OCI-LY3 (cell line): ENCODE data around the gene STPG1.

Experiments used
- H2AFZ ChIP-seq: fragments of 200-600, 300-600 bp; shearing (Covaris generic); 2 replicates; pipeline ENCODE4 v1.6.0; 2014; ENCODE audit warnings: antibody characterized with exemption, low read depth, low read length
- H3K27ac ChIP-seq: fragments of 200-600, 300-600 bp; sonication (generic); 2 replicates; pipeline ENCODE4 v1.5.1; 2014; ENCODE audit warnings: mild to moderate bottlenecking, low read length, moderate library complexity, mixed read lengths
- H3K27me3 ChIP-seq: fragments of 200-600, 300-600 bp; sonication (generic); 2 replicates; pipeline ENCODE4 v1.6.1; 2014; ENCODE audit warnings: low read depth, low read length, mixed read lengths
- H3K36me3 ChIP-seq: fragments of 200-600, 300-600 bp; sonication (generic); replicated peaks from 2 replicates; pipeline ENCODE3; 2014; ENCODE audit warnings: low read depth, low read length, mixed read lengths
- H3K4me1 ChIP-seq: fragments of 300-600, 200-600 bp; sonication (generic); 2 replicates; pipeline ENCODE4 v1.6.1; 2014; ENCODE audit warnings: low read length, mixed read lengths
- H3K4me2 ChIP-seq: fragments of 200-600, 300-600 bp; sonication (generic); 2 replicates; pipeline ENCODE4 v1.6.1; 2014; ENCODE audit warnings: low read length, mixed read lengths
- H3K4me3 ChIP-seq: fragments of 300-600, 200-600 bp; sonication (generic); 2 replicates; pipeline ENCODE4 v1.5.1; 2014; ENCODE audit warnings: antibody characterized with exemption, mild to moderate bottlenecking, low read length, moderate library complexity
- H3K79me2 ChIP-seq: fragments of 300-600, 200-600 bp; shearing (Covaris generic); 2 replicates; pipeline ENCODE4 v1.6.1; 2014; ENCODE audit warnings: mild to moderate bottlenecking, low read length, mixed read lengths
- H3K9ac ChIP-seq: fragments of 300-600, 200-600 bp; shearing (Covaris generic); 2 replicates; pipeline ENCODE4 v1.6.0; 2014; ENCODE audit warnings: mild to moderate bottlenecking, low read length, moderate library complexity
- H3K9me3 ChIP-seq: fragments of 200-600, 300-600 bp; shearing (Covaris generic); 2 replicates; pipeline ENCODE4 v1.6.1; 2014; ENCODE audit warnings: low read length, mixed read lengths; ENCODE audit not compliant: insufficient read depth
- H4K20me1 ChIP-seq: fragments of 200-600, 300-600 bp; sonication (generic); 2 replicates; pipeline ENCODE4 v1.6.1; 2016; ENCODE audit warnings: low read length, mixed read lengths; ENCODE audit not compliant: insufficient read depth
- CTCF ChIP-seq: fragments of 200-600, 300-600 bp; sonication (generic); IDR thresholded peaks from 2 replicates; pipeline ENCODE4 v1.5.1; 2014; ENCODE audit warnings: antibody characterized with exemption, low read length, low read depth
- EZH2phosphoT487 ChIP-seq: fragments of 200-600 bp; shearing (Covaris generic); IDR thresholded peaks from 2 replicates; pipeline ENCODE4 v1.6.1; 2018; ENCODE audit warnings: antibody characterized with exemption, mixed run types, low read depth

The STPG1 gene

GRCh38 chr1:24351918-24352627, 61.5 kb downstream of the STPG1 start:
- Histone ChIP-seq H2AFZ (no peak overlapping the region), H4K20me1 (no peaks in the 10 kb centered on the region), H3K4me2 (peak overlapping the region; percentile 24; the same call in 1 of the 2 replicates), H3K4me3 (no peak overlapping the region), H3K27ac (no peak overlapping the region), H3K36me3 (no peaks in the 10 kb centered on the region), H3K79me2 (no peaks in the 10 kb centered on the region), H3K9me3 (no peaks in the 10 kb centered on the region), H3K4me1 (peaks cover 24% of the 10 kb centered on the region), H3K9ac (no peak overlapping the region), H3K27me3 (no peaks in the 10 kb centered on the region)
- TF ChIP-seq EZH2phosphoT487 (no peak), CTCF (no peak)

DNA sequence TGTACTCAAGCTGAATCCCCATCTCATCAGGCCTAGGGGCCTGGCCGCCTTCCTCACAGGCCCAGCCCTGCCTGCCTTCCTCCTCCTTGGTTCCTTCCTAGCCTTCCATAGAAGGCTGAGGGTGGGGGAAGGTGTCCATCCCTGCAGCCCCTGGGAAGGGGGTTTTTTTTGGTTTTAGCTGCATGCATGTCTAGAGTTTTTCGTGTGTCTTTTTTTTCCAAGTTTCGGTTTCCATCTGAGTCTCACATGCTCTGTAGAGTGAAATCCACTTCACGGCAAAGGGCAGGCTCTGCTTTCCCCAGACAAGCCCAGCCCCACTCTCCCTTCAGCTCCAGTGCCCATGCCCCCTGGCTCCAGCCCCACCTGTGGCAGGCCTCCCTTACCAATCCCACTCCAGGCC, 62.3 kb downstream of the STPG1 start:
- H3K4me3 ChIP-seq = no peak overlapping the region
- no peaks in the 10 kb centered on the region for H4K20me1 ChIP-seq
- H3K27ac ChIP-seq = no peak overlapping the region
- no peak overlapping the region for H2AFZ ChIP-seq
- no peaks in the 10 kb centered on the region for H3K9me3 ChIP-seq
- H3K79me2 ChIP-seq = no peaks in the 10 kb centered on the region
- H3K36me3 ChIP-seq = no peaks in the 10 kb centered on the region
- H3K27me3 ChIP-seq = no peaks in the 10 kb centered on the region
- H3K4me2 ChIP-seq = peak overlapping the region; percentile 54
- H3K9ac ChIP-seq = no peak overlapping the region
- no peak for TF ChIP-seq CTCF
- peaks cover 24% of the 10 kb centered on the region for H3K4me1 ChIP-seq

DNA sequence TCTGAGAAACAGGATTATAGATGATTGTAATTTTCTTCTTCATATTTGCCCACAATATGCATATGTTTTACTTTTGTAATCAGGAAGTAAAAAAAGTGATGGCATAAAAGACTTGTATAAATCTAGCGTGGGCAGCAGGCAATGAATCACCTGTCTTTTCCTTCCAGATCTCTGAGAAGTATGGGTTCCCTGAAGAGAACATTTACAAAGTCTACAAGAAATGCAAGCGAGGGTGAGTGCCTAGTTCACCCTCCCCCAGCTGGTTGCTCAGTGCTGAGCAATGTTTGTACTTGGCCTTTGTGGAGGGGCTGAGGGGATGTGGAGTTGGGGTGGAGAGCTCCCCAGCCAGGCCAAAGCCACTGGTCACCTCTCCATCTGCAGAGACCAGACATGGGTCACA, 63.7 kb downstream of the STPG1 start:
- Histone ChIP-seq H2AFZ (no peak overlapping the region), H3K4me3 (no peak overlapping the region), H3K79me2 (no peaks in the 10 kb centered on the region), H3K27ac (no peak overlapping the region), H3K36me3 (no peaks in the 10 kb centered on the region), H3K9ac (no peak overlapping the region), H3K4me2 (no peak overlapping the region), H4K20me1 (no peaks in the 10 kb centered on the region), H3K27me3 (no peaks in the 10 kb centered on the region), H3K4me1 (peaks cover 24% of the 10 kb centered on the region), H3K9me3 (no peaks in the 10 kb centered on the region)
- no peak for TF ChIP-seq EZH2phosphoT487
- TF ChIP-seq CTCF = no peak

DNA sequence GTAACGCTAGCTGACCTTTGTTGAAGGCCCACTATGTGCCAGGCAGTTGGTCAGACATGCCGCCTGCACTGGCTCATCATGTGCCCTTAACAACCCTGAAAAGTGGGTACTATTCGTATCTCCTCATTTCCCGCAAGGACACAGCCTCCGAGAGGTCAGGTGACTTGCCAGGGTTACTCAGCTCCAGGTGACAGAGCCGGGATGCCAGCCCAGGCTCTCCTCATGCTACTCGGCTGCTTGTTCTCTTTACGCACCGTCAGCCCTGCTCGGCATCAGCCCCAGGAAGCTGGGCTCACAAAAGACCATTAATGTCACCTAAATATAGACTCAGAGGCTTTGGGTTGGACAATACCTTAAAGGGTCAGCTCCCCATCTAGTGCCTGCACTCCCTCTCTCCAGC, 65.4 kb downstream of the STPG1 start:
- no peak overlapping the region for H3K4me2 ChIP-seq
- no peaks in the 10 kb centered on the region for H3K36me3 ChIP-seq

More for the DNA sequence above, 65.4 kb downstream of the STPG1 start:
- H3K9me3 ChIP-seq = no peaks in the 10 kb centered on the region
- no peaks in the 10 kb centered on the region for H4K20me1 ChIP-seq
- H3K27me3 ChIP-seq = no peaks in the 10 kb centered on the region
- H3K79me2 ChIP-seq = no peaks in the 10 kb centered on the region
- peaks cover 24% of the 10 kb centered on the region for H3K4me1 ChIP-seq
- no peak overlapping the region for H2AFZ ChIP-seq
- TF ChIP-seq EZH2phosphoT487 (no peak), CTCF (no peak)
- H3K4me3 ChIP-seq = no peak overlapping the region
- H3K27ac ChIP-seq = no peak overlapping the region
- H3K9ac ChIP-seq = no peak overlapping the region
